LNCaP clone FGC (cell line): Measurements from ENCODE around the gene ZNF618.

Experiments
- DNase-seq: peaks from one replicate; pipeline ENCODE4 v3.0.0-alpha.2; 2011; ENCODE audit warnings: low read depth
- H3K4me3 ChIP-seq: 2 replicates; pipeline ENCODE4 v1.5.1; 2011; ENCODE audit warnings: mild to moderate bottlenecking, low read depth, low read length, control low read depth
- CTCF ChIP-seq: IDR thresholded peaks from 2 replicates; pipeline ENCODE4 v1.5.1; 2012; ENCODE audit warnings: mild to moderate bottlenecking; ENCODE audit not compliant: control insufficient read depth, insufficient read depth; ENCODE audit errors: extremely low read depth

The ZNF618 gene

GRCh38 chr9:113943112-113944009, 67.3 kb downstream of the ZNF618 start:
- no peak for DNase-seq
- H3K4me3 ChIP-seq = no peak overlapping the region
- no peak for TF ChIP-seq CTCF

- TF ChIP-seq CTCF = no peak
- H3K4me3 ChIP-seq = no peak overlapping the region
- DNase-seq = no peak
Observed at GRCh38 chr9:113945784-113946183, 69.7 kb downstream of the ZNF618 start.

GRCh38 chr9:113946496-113947115, 70.5 kb downstream of the ZNF618 start:
- DNase-seq = no peak
- no peak for TF ChIP-seq CTCF
- H3K4me3 ChIP-seq = no peak overlapping the region

GRCh38 chr9:113947941-113948340, 71.8 kb downstream of the ZNF618 start:
- no peak for TF ChIP-seq CTCF
- H3K4me3 ChIP-seq = no peak overlapping the region
- DNase-seq = no peak

- H3K4me3 ChIP-seq = no peak overlapping the region
- no peak for DNase-seq
- no peak for TF ChIP-seq CTCF
Observed at GRCh38 chr9:113948891-113949570, 72.9 kb downstream of the ZNF618 start.

GRCh38 chr9:113949571-113950078, 73.5 kb downstream of the ZNF618 start:
- no peak for TF ChIP-seq CTCF
- no peak overlapping the region for H3K4me3 ChIP-seq

More at GRCh38 chr9:113949571-113950078, 73.5 kb downstream of the ZNF618 start:
- no peak for DNase-seq
